K562 (cell line): Measurements from ENCODE around the gene PKDREJ. TPM values are rescaled to one million over a fixed set of nuclear protein-coding genes. Genes with fewer than 3 reads are reported as not detected.

Experiments used
- ATAC-seq: fragments of 200-7000 bp; cut with Tn5 transposase; 3 replicates; pipeline ENCODE4 v1.9.1; 2020; ENCODE audit warnings: moderate library complexity
- BruUV-seq: library from RNA; stranded (reverse); fragments of 400-500 nt; replicated peaks from 2 replicates; lab custom pipeline; 2021; lab: Mats Ljungman, UMichigan
- CTCF ChIA-PET: fragments of 300-600 bp; formaldehyde crosslinking; extraction: SDS; loops from one replicate; lab custom pipeline; 2021; ENCODE audit warnings: low intra/inter-chr PET ratio; lab: Yijun Ruan, JAX
- POLR2A ChIA-PET: fragments of 300-600, 350-650 bp; sonication (Branson Sonifier 250); formaldehyde crosslinking; extraction: SDS; loops from one replicate; lab custom pipeline; 2021; ENCODE audit warnings: antibody characterized with exemption, inconsistent platforms; lab: Yijun Ruan, JAX
- DNase-seq, 4 experiments: peaks; one replicate each; pipeline versions ENCODE4 v3.0.0 to v3.0.0-alpha.2; 2011 to 2018; ENCODE audit warnings: low spot score in 3 of 4, mixed read lengths in 3 of 4; ENCODE audit errors: extremely low read depth in 1 of 4
- FAIRE-seq: peaks from 2 replicates; lab custom pipeline; 2011; peaks lifted over from hg19 to GRCh38; lab: Jason Lieb, UNC
- H2AFZ ChIP-seq: 2 replicates; pipeline ENCODE4 v1.6.0; 2011; ENCODE audit warnings: low read depth, low read length, control low read depth, inconsistent platforms
- H3K27ac ChIP-seq: fragments of 200-600 bp; 3 replicates; pipeline ENCODE4 v1.8.0; 2011; ENCODE audit warnings: low read depth, mild to moderate bottlenecking, control low read depth, inconsistent platforms, low read length, moderate library complexity, mixed read lengths; ENCODE audit errors: extremely low read depth
- H3K27me3 ChIP-seq, 2 experiments: fragments of 300-600 bp in 1 of 2; 2 replicates in 1 of 2; 3 replicates in 1 of 2; pipeline versions ENCODE4 v1.6.0 to v1.8.0; 2011; ENCODE audit warnings: inconsistent platforms in 2 of 2, low read length in 2 of 2, mild to moderate bottlenecking in 1 of 2, mixed read lengths in 1 of 2, moderate library complexity in 1 of 2; ENCODE audit not compliant: control insufficient read depth in 2 of 2, insufficient read depth in 2 of 2
- H3K36me3 ChIP-seq: fragments of 300-600 bp; 3 replicates; pipeline ENCODE4 v1.8.0; 2011; ENCODE audit warnings: mild to moderate bottlenecking, low read length, inconsistent platforms; ENCODE audit not compliant: control insufficient read depth, insufficient read depth
- H3K4me1 ChIP-seq, 2 experiments: fragments of 200-600 bp in 1 of 2; replicated peaks in 1 of 2; 2 replicates in 1 of 2; 3 replicates in 1 of 2; pipeline versions ENCODE4 v1.5.1 to v1.8.0; 2011; ENCODE audit warnings: inconsistent platforms in 2 of 2, low read length in 2 of 2, mild to moderate bottlenecking in 1 of 2, mixed read lengths in 1 of 2, moderate library complexity in 1 of 2; ENCODE audit not compliant: control insufficient read depth in 2 of 2, insufficient read depth in 2 of 2
- H3K4me2 ChIP-seq: 2 replicates; pipeline ENCODE4 v1.6.1; 2011; ENCODE audit warnings: low read length, control low read depth, inconsistent platforms, mixed read lengths; ENCODE audit not compliant: insufficient read depth
- H3K4me3 ChIP-seq: fragments of 200-600 bp; sonication (generic), shearing (Covaris generic); 2 replicates; pipeline ENCODE4 v1.5.1; 2016; ENCODE audit warnings: control low read depth, inconsistent platforms
- H3K79me2 ChIP-seq: fragments of 200-600 bp; 3 replicates; pipeline ENCODE4 v1.8.0; 2011; ENCODE audit warnings: low read length, inconsistent platforms; ENCODE audit not compliant: control insufficient read depth, insufficient read depth
- H3K9ac ChIP-seq, 2 experiments: 2 replicates each; pipeline versions ENCODE4 v1.6.0 to v1.6.1; 2011; ENCODE audit warnings: low read depth in 2 of 2, low read length in 2 of 2, control low read depth in 1 of 2, inconsistent platforms in 1 of 2, mild to moderate bottlenecking in 1 of 2, mixed read lengths in 1 of 2; ENCODE audit not compliant: insufficient read depth in 1 of 2
- H3K9me1 ChIP-seq: one replicate; pipeline ENCODE4 v1.6.0; 2011; ENCODE audit warnings: inconsistent platforms, mild to moderate bottlenecking, low read length, moderate library complexity; ENCODE audit not compliant: control insufficient read depth, insufficient read depth
- H3K9me3 ChIP-seq: replicated peaks from 2 replicates; pipeline ENCODE4 v1.5.1; 2011; ENCODE audit warnings: low read depth, low read length, inconsistent platforms; ENCODE audit not compliant: control insufficient read depth, insufficient read depth
- H4K20me1 ChIP-seq: replicated peaks from 2 replicates; pipeline ENCODE4 v1.6.1; 2011; ENCODE audit warnings: low read length, inconsistent platforms, mixed read lengths; ENCODE audit not compliant: control insufficient read depth, insufficient read depth
- SRSF7 ChIP-seq: fragments of 200-400 bp; formaldehyde crosslinking; optimal IDR thresholded peaks from 2 replicates; pipeline ENCODE3; 2017; ENCODE audit warnings: mild to moderate bottlenecking, low read depth, low read length
- ZNF23 ChIP-seq: fragments of 250-450 bp; sonication (Bioruptor Pico); IDR thresholded peaks from 2 replicates; pipeline ENCODE4 v1.4.0; 2020; ENCODE audit warnings: mild to moderate bottlenecking
- WGBS: fragments of 100-300 bp; shearing (Covaris generic); methylation state at CpG from one replicate; pipeline ENCODE4 v1.1.6; 2016; ENCODE audit warnings: low coverage, mixed read lengths; ENCODE audit not compliant: insufficient coverage; ENCODE audit errors: missing lambda C conversion rate; 5-methylcytosine and 5-hydroxymethylcytosine counted together
- in situ Hi-C: fragments of 300-500 bp; cut with MboI; formaldehyde crosslinking; loops from 4 replicates; pipeline ENCODE4 v1.15.0; 2018; ENCODE audit warnings: inconsistent platforms, mixed read lengths
- intact Hi-C: fragments of 100-400 bp; cut with micrococcal nuclease; formaldehyde crosslinking; loops from 2 replicates; pipeline ENCODE4 v1.14.2; 2022
- polyA plus RNA-seq, 8 experiments: library from polyadenylated mRNA; depleted of rRNA in 4 of 8; stranded (reverse) in 5 of 8; unstranded in 3 of 8; fragments of >200 nt; fragmentation: Nextera tagmentation in 2 of 8; fragmentation: Illumina TruSeq in 1 of 8; extraction: Ambion mirVana in 2 of 8; extraction: Trizol in 1 of 8; gene quantifications; 2 replicates each; pipeline versions ENCODE4 v1.2.1 to v1.2.3, GENCODE V29; 2011 to 2014; ENCODE audit warnings: inconsistent platforms in 1 of 8, missing spikeins in 1 of 8
- total RNA-seq, 7 experiments: library from RNA; depleted of rRNA in 6 of 7; stranded (reverse); fragments of >200 nt in 6 of 7; fragmentation: Illumina TruSeq in 2 of 7; extraction: Trizol in 2 of 7; gene quantifications; 2 replicates each; pipeline versions ENCODE4 v1.2.1 to v1.2.3, GENCODE V29; 2011 to 2021; ENCODE audit warnings: low replicate concordance in 1 of 7
- TF ChIP-seq, protein P1 (sequence below): sonication (generic); formaldehyde crosslinking; IDR thresholded peaks from 2 replicates; pipeline ENCODE4 v1.8.1; 2023; ENCODE audit warnings: mild to moderate bottlenecking, missing genetic modification reagents, moderate library complexity
- TF ChIP-seq, protein P2 (sequence below), 3 experiments: IDR thresholded peaks in 2 of 3; conservative IDR thresholded peaks in 1 of 3; 2 replicates each; pipeline ENCODE4 v1.5.1; 2011 to 2012; ENCODE audit warnings: low read length in 3 of 3, mild to moderate bottlenecking in 3 of 3, control low read depth in 2 of 3, improper control_type of control experiment in 1 of 3, inconsistent platforms in 1 of 3, low read depth in 1 of 3, mixed read lengths in 1 of 3, moderate library complexity in 1 of 3; ENCODE audit not compliant: insufficient read depth in 2 of 3

The PKDREJ gene
- total and polyA plus RNA-seq, 9 of the 15 experiments (the other 6 are each of a cell fraction or from before 2014, with no cell fraction given) = 0.03 TPM; not detected in 8

- ChIA-PET CTCF (no interaction called here), POLR2A (interaction anchor here (0.7 to 1.6 kb wide), 2 partner anchors 19 to 26 kb away, joined by 3 read pairs; no protein-coding TSS in a partner anchor)
- Histone ChIP-seq H3K9me1 (no peaks in the 10 kb centered on the region), H3K4me1 (no peaks in the 10 kb centered on the region; a peak in 2 of 5 replicates), H3K4me3 (no peak overlapping the region), H3K4me2 (no peak overlapping the region), H2AFZ (no peak overlapping the region), H3K79me2 (no peaks in the 10 kb centered on the region), H3K27ac (no peak overlapping the region), H3K36me3 (peaks cover 79% of the 10 kb centered on the region; the same call in 2 of the 3 replicates), H4K20me1 (no peaks in the 10 kb centered on the region), H3K9me3 (no peaks in the 10 kb centered on the region), H3K9ac (no peak overlapping the region), H3K27me3 (no peaks in the 10 kb centered on the region)
- ATAC-seq (no peak), FAIRE-seq (no peak), DNase-seq (no peak)
- no TSS peak for BruUV-seq
- intact Hi-C loops (no loop called here), in situ Hi-C loops (no loop called here)
- WGBS = 98% methylated on average over 7 of the region's 7 CpGs
- TF ChIP-seq, protein P1, sequence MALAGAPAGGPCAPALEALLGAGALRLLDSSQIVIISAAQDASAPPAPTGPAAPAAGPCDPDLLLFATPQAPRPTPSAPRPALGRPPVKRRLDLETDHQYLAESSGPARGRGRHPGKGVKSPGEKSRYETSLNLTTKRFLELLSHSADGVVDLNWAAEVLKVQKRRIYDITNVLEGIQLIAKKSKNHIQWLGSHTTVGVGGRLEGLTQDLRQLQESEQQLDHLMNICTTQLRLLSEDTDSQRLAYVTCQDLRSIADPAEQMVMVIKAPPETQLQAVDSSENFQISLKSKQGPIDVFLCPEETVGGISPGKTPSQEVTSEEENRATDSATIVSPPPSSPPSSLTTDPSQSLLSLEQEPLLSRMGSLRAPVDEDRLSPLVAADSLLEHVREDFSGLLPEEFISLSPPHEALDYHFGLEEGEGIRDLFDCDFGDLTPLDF (CRISPR knock-in tag) = no peak
- TF ChIP-seq ZNF23 (CRISPR knock-in tag) (no peak), SRSF7 (no peak)
- TF ChIP-seq, protein P2, sequence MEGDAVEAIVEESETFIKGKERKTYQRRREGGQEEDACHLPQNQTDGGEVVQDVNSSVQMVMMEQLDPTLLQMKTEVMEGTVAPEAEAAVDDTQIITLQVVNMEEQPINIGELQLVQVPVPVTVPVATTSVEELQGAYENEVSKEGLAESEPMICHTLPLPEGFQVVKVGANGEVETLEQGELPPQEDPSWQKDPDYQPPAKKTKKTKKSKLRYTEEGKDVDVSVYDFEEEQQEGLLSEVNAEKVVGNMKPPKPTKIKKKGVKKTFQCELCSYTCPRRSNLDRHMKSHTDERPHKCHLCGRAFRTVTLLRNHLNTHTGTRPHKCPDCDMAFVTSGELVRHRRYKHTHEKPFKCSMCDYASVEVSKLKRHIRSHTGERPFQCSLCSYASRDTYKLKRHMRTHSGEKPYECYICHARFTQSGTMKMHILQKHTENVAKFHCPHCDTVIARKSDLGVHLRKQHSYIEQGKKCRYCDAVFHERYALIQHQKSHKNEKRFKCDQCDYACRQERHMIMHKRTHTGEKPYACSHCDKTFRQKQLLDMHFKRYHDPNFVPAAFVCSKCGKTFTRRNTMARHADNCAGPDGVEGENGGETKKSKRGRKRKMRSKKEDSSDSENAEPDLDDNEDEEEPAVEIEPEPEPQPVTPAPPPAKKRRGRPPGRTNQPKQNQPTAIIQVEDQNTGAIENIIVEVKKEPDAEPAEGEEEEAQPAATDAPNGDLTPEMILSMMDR (IDR thresholded peaks at IDR 0.05 in 2 of 3, conservative IDR thresholded peaks at IDR 0.05 in 1 of 3; ENCODE audit: insufficient read depth in 2 of 3, low read depth in 1 of 3, low read length in 3 of 3) = no peak
Observed at GRCh38 chr22:46276563-46276962, 13.4 kb upstream of the PKDREJ start.
